HepG2 (cell line): Measurements from ENCODE around the gene PAPPA. TPM values are rescaled to one million over a fixed set of nuclear protein-coding genes. Genes with fewer than 3 reads are reported as not detected.

Experiments
- ATAC-seq: fragments of 200-7000 bp; cut with Tn5 transposase; 3 replicates; pipeline ENCODE4 v1.9.1; 2020; ENCODE audit warnings: mild to moderate bottlenecking, moderate library complexity
- BruUV-seq: library from RNA; stranded (reverse); fragments of 400-500 nt; replicated peaks from 2 replicates; lab custom pipeline; 2021; lab: Mats Ljungman, UMichigan
- CTCF ChIA-PET: fragments of 300-600 bp; formaldehyde crosslinking; extraction: SDS; loops from one replicate; lab custom pipeline; 2021; ENCODE audit warnings: low total read pairs, inconsistent platforms, low intra/inter-chr PET ratio; lab: Yijun Ruan, JAX
- POLR2A ChIA-PET: fragments of 350-600 bp; sonication (Branson Sonifier 250); formaldehyde crosslinking; loops from one replicate; lab custom pipeline; 2020; ENCODE audit warnings: antibody characterized with exemption, inconsistent platforms; lab: Yijun Ruan, JAX
- DNase-seq: peaks from one replicate; pipeline ENCODE4 v3.0.0-alpha.2; 2015; ENCODE audit warnings: low spot score
- FAIRE-seq: peaks from 3 replicates; lab custom pipeline; 2011; peaks lifted over from hg19 to GRCh38; lab: Jason Lieb, UNC
- H2AFZ ChIP-seq: one replicate; pipeline ENCODE4 v1.6.1; 2011; ENCODE audit warnings: low read length, inconsistent platforms
- H3K27ac ChIP-seq: fragments of 300-600 bp; 3 replicates; pipeline ENCODE4 v1.8.0; 2011; ENCODE audit warnings: mixed run types, mild to moderate bottlenecking, mixed read lengths, low read length, inconsistent platforms; ENCODE audit not compliant: insufficient read depth; ENCODE audit errors: extremely low read length
- H3K27me3 ChIP-seq, 2 experiments: fragments of 200-600 bp in 1 of 2; 2 replicates in 1 of 2; 3 replicates in 1 of 2; pipeline versions ENCODE4 v1.6.0 to v1.8.0; 2011; ENCODE audit warnings: low read length in 2 of 2, mild to moderate bottlenecking in 2 of 2, moderate library complexity in 2 of 2, inconsistent platforms in 1 of 2; ENCODE audit not compliant: insufficient read depth in 2 of 2, control insufficient read depth in 1 of 2
- H3K36me3 ChIP-seq, 2 experiments: fragments of 200-600 bp in 1 of 2; replicated peaks in 1 of 2; 2 replicates in 1 of 2; 3 replicates in 1 of 2; pipeline versions ENCODE4 v1.5.1 to v1.8.0; 2011; ENCODE audit warnings: low read length in 2 of 2, inconsistent platforms in 1 of 2; ENCODE audit not compliant: insufficient read depth in 2 of 2, control insufficient read depth in 1 of 2
- H3K4me1 ChIP-seq: 2 replicates; pipeline ENCODE4 v1.5.1; 2012; ENCODE audit warnings: low read length, inconsistent platforms; ENCODE audit not compliant: insufficient read depth
- H3K4me2 ChIP-seq: 2 replicates; pipeline ENCODE4 v1.6.0; 2011; ENCODE audit warnings: low read depth, low read length, inconsistent platforms
- H3K4me3 ChIP-seq, 3 experiments: fragments of 200-600 bp in 1 of 3; sonication (generic), shearing (Covaris generic) in 1 of 3; replicated peaks in 1 of 3; 2 replicates each; pipeline ENCODE4 v1.5.1; 2011 to 2016; ENCODE audit warnings: low read length in 3 of 3, inconsistent platforms in 2 of 3, low read depth in 2 of 3, mild to moderate bottlenecking in 2 of 3, control low read depth in 1 of 3, mixed read lengths in 1 of 3; ENCODE audit not compliant: insufficient read depth in 1 of 3
- H3K79me2 ChIP-seq: one replicate; pipeline ENCODE4 v1.6.1; 2011; ENCODE audit warnings: low read length, inconsistent platforms; ENCODE audit not compliant: insufficient read depth
- H3K9ac ChIP-seq: 2 replicates; pipeline ENCODE4 v1.6.0; 2011; ENCODE audit warnings: mild to moderate bottlenecking, low read depth, low read length, inconsistent platforms; ENCODE audit not compliant: insufficient read depth
- H3K9me3 ChIP-seq: 2 replicates; pipeline ENCODE4 v1.5.1; 2012; ENCODE audit warnings: mild to moderate bottlenecking, low read length
- H4K20me1 ChIP-seq: 2 replicates; pipeline ENCODE4 v1.6.0; 2011; ENCODE audit warnings: inconsistent platforms, mild to moderate bottlenecking, low read length, moderate library complexity; ENCODE audit not compliant: insufficient read depth
- PBX2 ChIP-seq: IDR thresholded peaks from 2 replicates; pipeline ENCODE4 v1.6.1; 2016; ENCODE audit warnings: control low read depth
- PTBP1 ChIP-seq: fragments of 200-400 bp; formaldehyde crosslinking; IDR thresholded peaks from 2 replicates; pipeline ENCODE4 v1.6.1; 2018; ENCODE audit warnings: low read length, low read depth; ENCODE audit not compliant: poor library complexity, severe bottlenecking
- ZNF549 ChIP-seq: sonication (generic); formaldehyde crosslinking; IDR thresholded peaks from 2 replicates; pipeline ENCODE4 v1.5.0; 2020; ENCODE audit warnings: missing genetic modification reagents
- ZSCAN21 ChIP-seq: sonication (generic); formaldehyde crosslinking; IDR thresholded peaks from 2 replicates; pipeline ENCODE4 v1.8.0; 2022; ENCODE audit warnings: mild to moderate bottlenecking, missing genetic modification reagents, moderate library complexity, borderline replicate concordance
- WGBS: methylation state at CpG from one replicate; pipeline ENCODE4 v1.1.6; 2017; ENCODE audit warnings: low lambda C conversion rate; 5-methylcytosine and 5-hydroxymethylcytosine counted together
- in situ Hi-C: cut with HindIII; loops from 2 replicates; pipeline ENCODE4 v1.10.0; 2017; ENCODE audit warnings: low pct_unique_long_range_greater_than_20kb; ENCODE audit not compliant: extremely low pct_ligation_motif_present
- intact Hi-C: fragments of 100-400 bp; cut with micrococcal nuclease; formaldehyde crosslinking; loops from one replicate; pipeline ENCODE4 v1.10.0; 2022; ENCODE audit not compliant: unreplicated experiment
- polyA plus RNA-seq, 8 experiments: library from polyadenylated mRNA; depleted of rRNA in 3 of 8; stranded (reverse) in 7 of 8; unstranded in 1 of 8; fragments of >200 nt; fragmentation: Illumina TruSeq in 4 of 8; extraction: Trizol in 4 of 8; gene quantifications; 2 replicates each; pipeline versions ENCODE4 v1.2.1 to v1.2.3, GENCODE V29; 2011 to 2016; ENCODE audit warnings: low read depth in 4 of 8, missing spikeins in 1 of 8, mixed read lengths in 1 of 8; ENCODE audit not compliant: insufficient read depth in 1 of 8
- total RNA-seq, 5 experiments: library from RNA; depleted of rRNA; stranded (reverse); fragments of >200 nt; fragmentation: Illumina TruSeq; extraction: Trizol; gene quantifications; 2 replicates each; pipeline ENCODE4 v1.2.3, GENCODE V29; 2016; ENCODE audit warnings: low read depth in 1 of 5
- TF ChIP-seq, protein P1 (sequence below): sonication (generic); formaldehyde crosslinking; IDR thresholded peaks from 2 replicates; pipeline ENCODE4 v1.5.1; 2020; ENCODE audit warnings: mild to moderate bottlenecking, missing genetic modification reagents

PAPPA gene
- total and polyA plus RNA-seq, 2 of the 13 experiments (the other 11 are each of a cell fraction or from before 2014, with no cell fraction given) = 0.09 to 0.11 TPM

DNA sequence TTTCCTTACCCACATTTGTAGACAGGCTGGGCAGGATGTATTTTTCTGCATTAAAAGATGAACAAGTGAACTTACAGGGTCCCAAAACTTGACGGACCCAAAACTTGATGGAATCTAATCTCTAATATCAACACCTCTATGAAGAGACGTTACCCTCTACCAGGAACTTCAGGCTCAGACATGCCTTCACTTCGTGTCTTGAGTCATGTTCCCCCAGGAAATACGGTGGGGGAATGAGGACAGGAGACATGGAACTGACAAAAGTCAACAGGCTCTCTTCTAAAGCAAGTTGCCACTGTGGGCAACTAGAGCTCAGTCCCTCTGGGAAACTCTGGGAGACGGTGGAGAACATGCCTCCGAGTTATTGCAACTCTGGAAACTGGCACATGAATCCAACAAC, 196.1 kb downstream of the PAPPA start:
- POLR2A ChIA-PET = no interaction called here
- DNase-seq = no peak
- H3K4me3 ChIP-seq = no peak overlapping the region
- in situ Hi-C loops = loop anchor here (25.0 kb wide), 1 partner anchor 213 kb away; no protein-coding TSS in a partner anchor
- H3K4me1 ChIP-seq = peaks cover 21% of the 10 kb centered on the region
- no peaks in the 10 kb centered on the region for H3K79me2 ChIP-seq
- intact Hi-C loops = no loop called here
- TF ChIP-seq PTBP1 (no peak), PBX2 (no peak), ZNF549 (no peak), ZSCAN21 (CRISPR knock-in tag) (no peak)
- TF ChIP-seq, protein P1, sequence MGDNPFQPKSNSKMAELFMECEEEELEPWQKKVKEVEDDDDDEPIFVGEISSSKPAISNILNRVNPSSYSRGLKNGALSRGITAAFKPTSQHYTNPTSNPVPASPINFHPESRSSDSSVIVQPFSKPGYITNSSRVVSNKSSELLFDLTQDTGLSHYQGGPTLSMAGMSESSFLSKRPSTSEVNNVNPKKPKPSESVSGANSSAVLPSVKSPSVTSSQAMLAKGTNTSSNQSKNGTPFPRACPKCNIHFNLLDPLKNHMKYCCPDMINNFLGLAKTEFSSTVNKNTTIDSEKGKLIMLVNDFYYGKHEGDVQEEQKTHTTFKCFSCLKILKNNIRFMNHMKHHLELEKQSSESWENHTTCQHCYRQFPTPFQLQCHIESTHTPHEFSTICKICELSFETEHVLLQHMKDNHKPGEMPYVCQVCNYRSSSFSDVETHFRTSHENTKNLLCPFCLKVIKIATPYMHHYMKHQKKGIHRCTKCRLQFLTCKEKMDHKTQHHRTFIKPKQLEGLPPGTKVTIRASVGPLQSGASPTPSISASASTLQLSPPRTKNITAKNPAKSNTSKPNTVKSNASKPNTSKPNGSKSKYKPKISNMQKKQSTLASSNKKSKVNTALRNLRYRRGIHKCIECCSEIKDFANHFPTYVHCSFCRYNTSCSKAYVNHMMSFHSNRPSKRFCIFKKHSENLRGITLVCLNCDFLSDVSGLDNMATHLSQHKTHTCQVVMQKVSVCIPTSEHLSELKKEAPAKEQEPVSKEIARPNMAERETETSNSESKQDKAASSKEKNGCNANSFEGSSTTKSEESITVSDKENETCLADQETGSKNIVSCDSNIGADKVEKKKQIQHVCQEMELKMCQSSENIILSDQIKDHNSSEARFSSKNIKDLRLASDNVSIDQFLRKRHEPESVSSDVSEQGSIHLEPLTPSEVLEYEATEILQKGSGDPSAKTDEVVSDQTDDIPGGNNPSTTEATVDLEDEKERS (CRISPR knock-in tag) = no peak
- TF ChIP-seq, all 625 proteins: peak for 0
- 28% methylated on average over 4 of the region's 6 CpGs for WGBS
- Histone ChIP-seq H2AFZ (no peak overlapping the region), H3K9ac (no peak overlapping the region), H4K20me1 (no peaks in the 10 kb centered on the region), H3K27me3 (no peaks in the 10 kb centered on the region), H3K36me3 (no peaks in the 10 kb centered on the region), H3K27ac (no peak overlapping the region), H3K4me2 (no peak overlapping the region), H3K9me3 (no peaks in the 10 kb centered on the region)
- ATAC-seq = no peak
- FAIRE-seq = no peak
- no TSS peak for BruUV-seq
- CTCF ChIA-PET = no interaction called here
